ENCODE measurements around the gene SMIM44.

Gene SMIM44

DNA sequence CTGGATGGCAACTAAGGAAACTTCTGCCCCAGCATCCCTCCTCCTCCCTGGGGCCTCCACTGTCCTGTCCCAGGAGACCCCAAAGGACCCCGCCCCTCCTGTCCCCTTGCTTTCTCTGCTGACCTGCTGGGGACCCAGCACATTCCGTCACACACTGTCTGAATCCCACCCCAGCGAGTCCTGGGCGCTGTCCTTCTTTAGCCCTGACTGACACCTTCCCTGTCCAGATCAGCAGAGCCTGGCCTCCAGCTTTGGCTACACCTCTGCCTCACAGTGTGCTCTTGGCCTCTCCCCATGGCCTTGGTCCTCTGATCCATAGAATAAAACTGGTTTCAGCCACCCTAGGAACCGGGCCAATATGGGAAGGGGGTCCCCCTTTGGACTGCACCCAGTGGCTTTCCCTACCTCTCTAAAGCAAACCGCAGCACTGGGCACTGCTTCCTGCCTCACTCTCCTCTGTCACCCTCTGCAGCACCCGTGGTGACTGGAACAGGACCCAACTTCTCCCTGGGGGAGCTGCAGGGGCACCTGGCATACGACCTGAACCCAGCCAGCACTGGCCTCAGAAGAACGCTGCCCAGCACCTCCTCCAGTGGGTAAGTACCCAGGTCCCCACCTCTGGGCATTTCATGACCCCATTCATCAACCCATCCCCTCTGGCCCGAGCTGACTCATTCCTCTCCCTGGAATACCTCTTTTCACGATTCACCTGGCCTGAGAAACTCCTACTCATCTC is 49.3 kb downstream of the SMIM44 start:
- no peak for DNase-seq

DNA sequence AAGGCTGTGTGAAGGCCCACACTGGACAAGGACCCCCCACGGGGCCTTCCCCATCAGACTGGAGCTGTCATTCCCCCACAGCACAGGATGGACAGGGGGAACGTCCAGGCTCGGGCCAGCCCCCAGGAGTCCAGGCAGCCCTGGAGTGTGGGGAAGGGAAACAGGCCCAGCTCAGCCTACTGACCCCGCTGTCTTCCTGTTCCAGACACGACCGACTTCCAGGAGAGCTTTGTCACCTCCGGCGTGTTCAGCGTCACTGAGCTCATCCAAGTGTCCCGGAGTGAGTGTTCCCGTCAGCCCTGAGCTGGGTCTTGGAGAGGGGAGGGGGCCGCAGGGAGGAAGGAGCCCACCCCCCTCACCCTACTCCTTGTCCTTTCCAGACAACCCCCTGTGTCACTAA is 49.9 kb downstream of the SMIM44 start:
- no peak for DNase-seq

Measured in fibroblast of skin of right quadriceps (primary cell).